HG03196 (cell line): ENCODE measurements around the gene RANBP17.
"Not testable (repeated sequence)": the region's sequence is repeated elsewhere in the genome, so short reads cannot be mapped to it uniquely, and the experiment has no call there.

Source experiments
- ATAC-seq: cut with Tn5 transposase; IDR thresholded peaks from one replicate; pipeline ENCODE4 v1.9.1; 2021; ENCODE audit not compliant: unreplicated experiment

RANBP17 gene

DNA sequence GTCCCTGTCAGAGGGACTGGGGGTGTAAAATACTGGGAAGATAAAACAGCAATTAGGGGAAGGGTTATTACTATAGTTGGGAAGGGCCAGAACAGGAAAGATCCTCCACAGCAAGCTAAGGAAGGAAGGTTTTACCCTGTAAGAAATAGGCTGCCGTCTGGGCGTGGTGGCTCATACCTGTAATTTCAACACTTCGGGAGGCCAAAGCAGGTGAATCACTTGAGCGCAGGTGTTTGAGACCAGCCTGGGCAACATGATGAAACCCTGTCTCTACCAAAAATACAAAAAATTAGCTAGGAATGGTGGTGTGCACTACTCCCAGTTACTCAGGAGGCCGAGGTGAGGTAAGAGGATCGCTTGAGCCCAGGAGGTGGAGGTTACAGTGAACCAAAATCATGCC is 282.1 kb downstream of the RANBP17 start:
- no peak for ATAC-seq

DNA sequence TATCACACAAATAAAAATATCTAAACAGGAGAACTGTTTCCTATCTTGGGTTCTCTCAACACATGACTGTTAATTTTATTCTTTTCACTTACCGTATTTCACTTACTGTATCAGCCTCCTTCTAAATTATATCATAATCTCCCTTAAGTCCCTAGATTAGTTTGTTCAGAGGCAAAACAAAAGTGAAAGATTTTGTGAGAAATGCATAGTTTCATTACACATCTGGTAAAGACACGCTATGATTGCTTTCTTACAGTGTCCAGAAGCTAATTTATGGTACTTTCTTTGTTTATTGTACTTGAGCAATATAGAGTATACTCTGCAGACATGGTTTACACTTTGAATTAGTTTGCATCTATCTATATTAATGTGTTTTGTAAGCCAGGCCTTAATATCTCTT is 287.5 kb downstream of the RANBP17 start:
- ATAC-seq: peak; percentile 69

DNA sequence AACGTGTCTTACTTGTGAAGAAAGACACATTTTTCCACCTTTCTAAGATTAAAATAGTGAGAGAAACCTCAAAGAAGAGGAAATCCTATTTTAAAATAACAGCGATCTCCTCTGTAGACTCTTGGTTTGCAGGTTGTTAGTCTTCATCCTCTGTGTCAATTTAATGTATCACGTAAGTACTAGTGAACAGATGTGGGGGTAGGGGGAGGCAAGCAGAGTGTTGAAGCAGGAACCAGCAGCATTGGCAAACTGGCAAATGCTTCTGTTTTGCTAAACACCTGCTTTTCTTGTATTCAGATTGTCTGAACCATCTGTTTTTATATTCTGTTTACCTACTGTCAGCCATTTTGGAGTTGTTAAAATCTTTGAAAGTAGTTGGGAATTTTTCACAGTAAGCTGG is 288.0 kb downstream of the RANBP17 start:
- ATAC-seq: no peak

DNA sequence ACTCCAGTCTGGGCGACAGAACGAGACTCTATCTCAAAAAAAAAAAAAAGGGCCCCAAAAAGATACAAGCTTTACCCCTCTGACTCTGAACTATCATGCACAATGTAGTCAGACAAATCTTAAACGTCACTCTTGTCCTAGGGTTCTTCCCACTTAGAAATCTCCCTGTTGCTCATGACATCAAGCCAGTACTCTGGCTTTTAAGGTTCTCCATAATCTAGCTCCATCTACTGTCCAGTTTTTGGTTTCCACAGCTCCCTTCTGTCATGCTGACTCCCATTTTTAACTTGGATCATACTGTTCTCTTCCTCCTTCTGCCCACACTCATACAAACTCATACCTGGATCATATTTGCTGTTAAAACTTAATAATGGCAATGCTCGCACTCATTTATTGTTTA is 290.6 kb downstream of the RANBP17 start:
- no peak for ATAC-seq

DNA sequence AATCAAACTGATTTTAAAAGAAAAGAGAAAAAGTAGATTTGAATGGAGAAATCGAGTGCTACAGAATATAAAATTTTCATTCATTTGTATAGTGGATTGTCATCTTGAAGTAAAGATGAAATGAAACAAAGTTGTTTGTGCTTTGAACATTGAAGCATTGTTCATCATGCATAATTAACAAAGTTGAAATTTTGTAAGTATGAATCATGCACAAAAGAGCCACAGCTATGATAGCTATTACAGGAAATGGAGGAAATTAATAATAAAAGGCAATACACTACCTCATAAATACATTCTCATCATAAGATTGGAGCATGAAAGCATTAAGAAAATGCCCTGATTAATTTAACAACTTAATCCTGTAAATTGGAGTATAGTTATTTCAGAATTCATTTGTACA is 293.8 kb downstream of the RANBP17 start:
- ATAC-seq: no peak

GRCh38 chr5:171157276-171157675 is 295.5 kb downstream of the RANBP17 start:
- ATAC-seq: no peak

DNA sequence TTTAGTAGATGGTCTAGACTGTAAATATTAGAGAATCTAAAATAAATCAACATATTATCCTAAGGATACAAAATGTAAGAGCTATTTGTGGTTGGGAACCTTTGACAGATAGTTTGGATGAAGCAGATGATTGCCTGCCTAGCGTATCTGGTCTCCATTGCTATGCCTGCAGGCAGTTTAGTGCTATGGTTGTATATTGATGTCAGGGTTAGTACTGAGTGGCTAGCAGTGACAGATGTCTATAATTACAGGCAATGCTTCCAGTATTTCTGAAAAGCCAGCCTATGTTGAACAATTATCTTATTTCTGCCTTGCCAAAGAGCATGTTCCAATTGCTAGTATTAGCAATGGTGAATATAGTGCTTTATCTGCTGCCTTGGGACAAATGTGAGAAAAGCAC is 296.0 kb downstream of the RANBP17 start:
- no peak for ATAC-seq

DNA sequence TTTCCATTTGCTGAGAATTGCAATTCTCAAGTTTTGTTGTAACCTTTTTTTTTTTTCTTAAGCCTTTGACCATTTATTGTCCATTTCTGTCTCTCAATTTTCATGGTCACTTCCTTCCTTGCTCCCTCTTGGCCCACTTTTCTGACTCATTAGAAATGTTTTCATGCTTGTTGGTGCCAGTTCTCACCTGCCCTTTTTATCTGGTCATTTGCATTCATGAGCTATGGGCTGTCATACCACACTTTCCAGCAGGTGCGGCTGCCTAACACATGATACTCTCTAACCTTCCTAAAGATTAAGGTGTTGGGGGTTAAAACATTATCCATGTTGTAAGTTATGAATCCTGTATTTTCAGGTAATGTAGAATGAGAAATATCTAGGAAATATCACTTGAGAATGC is 296.8 kb downstream of the RANBP17 start:
- no peak for ATAC-seq

GRCh38 chr5:171162165-171162564 is 300.3 kb downstream of the RANBP17 start:
- no peak for ATAC-seq

GRCh38 chr5:171162596-171162995 is 300.8 kb downstream of the RANBP17 start:
- ATAC-seq: no peak

DNA sequence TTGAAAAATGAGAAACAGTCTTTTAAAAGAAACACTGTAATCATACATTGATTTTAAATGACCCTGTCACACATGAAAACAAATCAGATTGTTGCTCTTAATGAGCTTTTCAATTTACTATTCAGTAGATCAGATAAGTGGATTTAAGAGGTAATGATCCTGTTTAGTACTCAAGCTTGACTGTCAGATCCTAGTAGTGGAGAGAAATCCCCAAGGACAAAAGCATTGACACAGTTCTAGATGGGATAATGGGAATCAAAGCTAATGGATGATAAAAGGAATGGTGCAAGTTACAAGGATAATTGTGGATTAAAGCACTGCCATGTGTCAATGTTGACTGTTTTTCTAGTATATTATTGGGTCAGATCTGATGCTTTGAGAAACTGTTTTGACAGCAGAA is 304.9 kb downstream of the RANBP17 start:
- no peak for ATAC-seq

- ATAC-seq: no peak
These were observed 306.4 kb downstream of the RANBP17 start for GRCh38 chr5:171168171-171168570.

DNA sequence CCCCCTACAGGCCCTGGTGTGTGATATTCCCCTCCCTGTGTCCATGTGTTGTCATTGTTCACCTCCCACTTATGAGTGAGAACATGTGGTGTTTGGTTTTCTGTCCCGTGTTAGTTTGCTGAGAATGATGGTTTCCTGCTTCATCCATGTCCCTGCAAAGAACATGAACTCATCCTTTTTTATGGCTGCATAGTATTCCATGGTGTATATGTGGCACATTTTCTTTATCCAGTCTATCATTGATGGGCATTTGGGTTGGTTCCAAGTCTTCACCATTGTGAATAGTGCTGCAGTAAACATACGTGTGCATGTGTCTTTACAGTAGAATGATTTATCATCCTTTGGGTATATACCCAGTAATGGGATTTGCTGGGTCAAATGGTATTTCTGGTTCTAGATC is 313.1 kb downstream of the RANBP17 start:
- not testable (repeated sequence) for ATAC-seq

DNA sequence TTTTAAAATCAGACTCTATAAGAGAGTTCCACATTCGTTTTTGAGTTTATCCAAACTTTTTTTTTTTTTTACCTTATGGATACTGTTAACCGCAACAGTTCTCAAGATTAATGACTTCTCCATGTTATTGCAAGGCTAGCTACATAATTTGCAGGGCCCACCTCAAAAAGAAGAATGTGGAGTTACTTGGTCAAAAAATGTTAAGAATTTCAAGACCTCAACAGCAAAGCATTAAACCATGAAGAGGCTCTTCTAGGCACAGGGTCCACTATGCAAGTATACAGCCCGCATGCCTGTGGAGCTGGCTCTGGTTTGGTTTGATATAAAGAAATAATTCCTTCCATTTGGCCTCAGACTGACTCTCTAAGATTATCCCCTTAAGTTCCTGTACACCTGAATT is 313.9 kb downstream of the RANBP17 start:
- ATAC-seq: no peak

- not testable (repeated sequence) for ATAC-seq
These were observed 316.4 kb downstream of the RANBP17 start for GRCh38 chr5:171178190-171178589.

DNA sequence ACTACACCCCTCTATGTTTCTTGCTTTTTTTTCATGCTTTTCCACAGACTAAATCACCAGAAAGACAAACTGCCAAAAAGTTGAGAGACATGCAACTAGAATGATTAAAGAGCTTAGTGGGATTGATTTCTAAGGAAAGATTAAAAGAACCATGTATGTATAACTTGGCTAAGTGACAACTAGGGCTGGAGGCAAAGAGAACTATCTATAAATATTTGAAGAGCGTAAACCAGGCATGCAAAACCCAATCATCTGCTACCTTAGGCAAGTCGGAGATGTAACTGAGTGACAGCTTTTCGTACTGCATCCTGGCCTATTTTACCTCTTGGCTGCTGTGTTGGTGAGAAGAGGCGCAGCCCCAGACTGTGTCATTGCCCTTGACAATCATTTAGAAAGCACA is 326.2 kb downstream of the RANBP17 start:
- ATAC-seq: no peak

DNA sequence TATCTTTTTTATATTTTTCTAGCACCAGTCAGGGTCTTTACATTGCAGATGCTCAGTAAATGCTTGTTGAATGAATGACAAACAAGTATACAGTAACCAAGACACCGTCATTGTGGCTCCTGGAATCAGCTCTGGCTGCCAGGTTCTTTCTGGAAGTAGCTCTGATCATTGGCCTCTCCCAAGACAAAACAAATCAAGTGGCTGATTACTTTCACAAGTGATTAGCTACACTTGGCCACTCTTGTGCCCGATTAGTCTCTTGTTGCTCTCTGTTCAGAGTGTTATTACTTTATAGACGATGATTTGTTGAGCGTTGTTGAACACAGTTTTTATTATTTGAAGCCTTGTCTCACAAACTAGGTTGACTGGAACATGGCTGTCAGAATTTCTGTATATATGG is 327.6 kb downstream of the RANBP17 start:
- no peak for ATAC-seq

DNA sequence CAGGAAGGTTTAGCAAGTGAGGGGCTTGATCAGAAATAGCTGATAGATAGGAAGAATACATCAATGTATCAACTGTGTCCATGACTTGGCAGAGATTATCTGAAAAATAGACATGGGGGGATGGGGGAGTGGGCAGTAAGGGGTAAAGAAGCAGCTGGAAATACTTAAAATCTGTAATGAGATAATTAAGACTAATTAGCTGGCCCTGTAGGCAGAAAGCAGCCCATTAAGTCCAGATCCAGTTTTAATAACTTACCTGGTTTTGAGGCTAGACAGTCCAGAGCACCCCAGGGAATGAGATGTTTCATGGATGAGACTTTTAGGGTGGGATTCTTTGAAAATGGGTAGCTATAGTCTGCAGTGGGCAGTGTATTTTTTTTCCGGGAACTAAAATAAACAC is 330.3 kb downstream of the RANBP17 start:
- no peak for ATAC-seq

DNA sequence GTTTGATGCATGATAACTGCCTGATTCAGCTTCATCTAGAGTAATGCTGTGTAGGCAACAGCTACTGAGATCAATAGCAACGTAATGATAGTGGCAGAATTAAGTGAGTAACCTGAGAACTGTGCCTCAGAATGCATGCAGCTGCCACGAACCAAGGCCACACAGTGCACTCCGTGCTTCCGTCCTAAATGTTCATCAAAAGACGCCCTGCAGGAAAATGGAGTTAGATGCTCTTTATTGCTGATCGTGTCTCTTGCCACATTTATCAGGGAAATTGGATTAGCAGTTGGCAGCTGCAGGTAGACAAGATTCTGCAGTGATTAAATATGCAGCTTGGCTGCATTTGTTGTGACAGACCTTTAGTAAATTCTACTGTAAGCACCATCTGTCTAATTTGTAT is 339.5 kb downstream of the RANBP17 start:
- ATAC-seq: no peak

DNA sequence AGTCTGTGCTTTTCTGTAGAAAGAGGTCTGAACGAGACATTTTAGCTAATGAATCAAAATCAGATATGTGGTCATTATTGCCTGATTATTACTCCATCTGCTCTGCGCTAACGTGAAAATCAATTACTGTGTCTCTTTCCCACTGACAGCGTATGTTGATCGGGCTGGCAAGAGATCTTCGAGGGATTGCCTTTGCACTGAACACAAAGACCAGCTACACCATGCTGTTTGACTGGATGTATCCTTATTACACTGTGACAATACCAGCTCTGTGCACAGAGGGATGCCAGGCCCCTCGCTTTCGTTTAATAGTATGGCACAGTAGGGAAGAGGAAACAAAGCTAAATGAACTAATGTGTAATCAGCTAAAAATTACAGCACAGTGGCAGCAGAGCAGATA is 343.6 kb downstream of the RANBP17 start:
- no peak for ATAC-seq

- no peak for ATAC-seq
These were observed 345.5 kb downstream of the RANBP17 start for GRCh38 chr5:171207256-171207847.

- no peak for ATAC-seq
These were observed 360.1 kb downstream of the RANBP17 start for GRCh38 chr5:171221916-171222315.

DNA sequence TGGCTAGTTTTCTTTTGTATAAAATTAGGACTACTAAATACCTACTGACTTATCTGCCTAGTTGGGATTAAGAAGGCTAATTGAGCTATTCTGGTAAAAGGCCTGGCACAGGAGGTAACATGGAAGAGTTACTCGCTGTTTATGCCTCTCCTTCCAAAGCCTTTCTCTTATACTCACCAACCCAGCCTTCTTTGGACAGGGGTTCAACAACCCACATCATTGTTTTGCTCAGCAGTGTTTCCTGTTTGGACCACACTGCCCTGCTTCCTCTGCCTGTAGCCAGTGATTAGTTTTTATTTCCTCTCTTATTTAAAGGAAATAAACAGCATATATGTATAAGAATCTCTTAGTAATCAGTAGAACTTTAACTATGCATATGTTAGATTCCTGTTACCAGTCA is 362.1 kb downstream of the RANBP17 start:
- no peak for ATAC-seq
